K562 (cell line): Measurements from ENCODE around the gene RPP25. TPM values are rescaled to one million over a fixed set of nuclear protein-coding genes. Genes with fewer than 3 reads are reported as not detected.

ENCODE experiments used
- DDX20 ChIP-seq: fragments of 450-650 bp; IDR thresholded peaks from 2 replicates; pipeline ENCODE4 v1.6.1; 2016; ENCODE audit warnings: missing genetic modification characterization, low read depth, mild to moderate bottlenecking, missing compliant biosample characterization, moderate library complexity
- MEF2D ChIP-seq: conservative IDR thresholded peaks from 2 replicates; pipeline ENCODE4 v1.6.1; 2016; ENCODE audit warnings: low read depth, missing genetic modification characterization, missing compliant biosample characterization
- RBM15 ChIP-seq: fragments of 200-400 bp; formaldehyde crosslinking; IDR thresholded peaks from 2 replicates; pipeline ENCODE4 v1.6.1; 2018; ENCODE audit warnings: mild to moderate bottlenecking, low read length, moderate library complexity; ENCODE audit not compliant: insufficient read depth
- RBM22 ChIP-seq: fragments of 200-400 bp; formaldehyde crosslinking; IDR thresholded peaks from 2 replicates; pipeline ENCODE4 v1.6.1; 2018; ENCODE audit warnings: low read length, low read depth; ENCODE audit not compliant: poor library complexity, severe bottlenecking
- SPI1 ChIP-seq: IDR thresholded peaks from 2 replicates; pipeline ENCODE4 v1.6.1; 2011; ENCODE audit warnings: low read depth, low read length, control low read depth, borderline replicate concordance
- TCF7L2 ChIP-seq: fragments of 150-350 bp; IDR thresholded peaks from 2 replicates; pipeline ENCODE4 v1.6.1; 2016; ENCODE audit warnings: low read depth, mild to moderate bottlenecking, low read length, moderate library complexity
- polyA plus RNA-seq, 8 experiments: library from polyadenylated mRNA; depleted of rRNA in 4 of 8; stranded (reverse) in 5 of 8; unstranded in 3 of 8; fragments of >200 nt; fragmentation: Nextera tagmentation in 2 of 8; fragmentation: Illumina TruSeq in 1 of 8; extraction: Ambion mirVana in 2 of 8; extraction: Trizol in 1 of 8; gene quantifications; 2 replicates each; pipeline versions ENCODE4 v1.2.1 to v1.2.3, GENCODE V29; 2011 to 2014; ENCODE audit warnings: inconsistent platforms in 1 of 8, missing spikeins in 1 of 8
- total RNA-seq, 7 experiments: library from RNA; depleted of rRNA in 6 of 7; stranded (reverse); fragments of >200 nt in 6 of 7; fragmentation: Illumina TruSeq in 2 of 7; extraction: Trizol in 2 of 7; gene quantifications; 2 replicates each; pipeline versions ENCODE4 v1.2.1 to v1.2.3, GENCODE V29; 2011 to 2021; ENCODE audit warnings: low replicate concordance in 1 of 7
- TF ChIP-seq, protein P1 (sequence below): sonication (generic); formaldehyde crosslinking; IDR thresholded peaks from 2 replicates; pipeline ENCODE4 v1.8.1; 2023; ENCODE audit warnings: missing genetic modification reagents, mild to moderate bottlenecking, borderline replicate concordance
- TF ChIP-seq, protein P2 (sequence below), 2 experiments: fragments of 450-650 bp; IDR thresholded peaks; 2 replicates each; pipeline ENCODE4 v1.6.1; 2016

The RPP25 gene
- total and polyA plus RNA-seq, 9 of the 15 experiments (the other 6 are each of a cell fraction or from before 2014, with no cell fraction given), result 1.1 to 12.3 (median 5.6) TPM

DNA sequence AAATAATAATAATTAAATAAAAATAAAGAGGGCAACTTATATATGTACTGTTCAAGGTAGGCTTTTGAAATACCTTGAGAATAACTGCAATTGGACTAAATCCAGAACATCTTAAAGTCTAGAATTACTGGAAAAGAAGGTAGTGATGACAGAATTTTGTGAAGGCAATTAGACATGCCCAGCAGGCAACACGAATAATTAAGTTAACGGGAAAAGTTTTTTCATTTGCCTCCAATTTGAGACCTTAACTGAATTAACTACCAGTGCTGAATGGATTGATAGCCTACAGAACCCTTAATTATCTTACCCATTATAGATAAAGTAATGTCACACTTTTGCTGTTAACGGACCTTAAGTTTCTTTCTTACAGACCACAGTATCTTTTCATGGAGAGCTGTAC lies 32.0 kb downstream of the RPP25 start (continued):
- TF ChIP-seq, protein P1, sequence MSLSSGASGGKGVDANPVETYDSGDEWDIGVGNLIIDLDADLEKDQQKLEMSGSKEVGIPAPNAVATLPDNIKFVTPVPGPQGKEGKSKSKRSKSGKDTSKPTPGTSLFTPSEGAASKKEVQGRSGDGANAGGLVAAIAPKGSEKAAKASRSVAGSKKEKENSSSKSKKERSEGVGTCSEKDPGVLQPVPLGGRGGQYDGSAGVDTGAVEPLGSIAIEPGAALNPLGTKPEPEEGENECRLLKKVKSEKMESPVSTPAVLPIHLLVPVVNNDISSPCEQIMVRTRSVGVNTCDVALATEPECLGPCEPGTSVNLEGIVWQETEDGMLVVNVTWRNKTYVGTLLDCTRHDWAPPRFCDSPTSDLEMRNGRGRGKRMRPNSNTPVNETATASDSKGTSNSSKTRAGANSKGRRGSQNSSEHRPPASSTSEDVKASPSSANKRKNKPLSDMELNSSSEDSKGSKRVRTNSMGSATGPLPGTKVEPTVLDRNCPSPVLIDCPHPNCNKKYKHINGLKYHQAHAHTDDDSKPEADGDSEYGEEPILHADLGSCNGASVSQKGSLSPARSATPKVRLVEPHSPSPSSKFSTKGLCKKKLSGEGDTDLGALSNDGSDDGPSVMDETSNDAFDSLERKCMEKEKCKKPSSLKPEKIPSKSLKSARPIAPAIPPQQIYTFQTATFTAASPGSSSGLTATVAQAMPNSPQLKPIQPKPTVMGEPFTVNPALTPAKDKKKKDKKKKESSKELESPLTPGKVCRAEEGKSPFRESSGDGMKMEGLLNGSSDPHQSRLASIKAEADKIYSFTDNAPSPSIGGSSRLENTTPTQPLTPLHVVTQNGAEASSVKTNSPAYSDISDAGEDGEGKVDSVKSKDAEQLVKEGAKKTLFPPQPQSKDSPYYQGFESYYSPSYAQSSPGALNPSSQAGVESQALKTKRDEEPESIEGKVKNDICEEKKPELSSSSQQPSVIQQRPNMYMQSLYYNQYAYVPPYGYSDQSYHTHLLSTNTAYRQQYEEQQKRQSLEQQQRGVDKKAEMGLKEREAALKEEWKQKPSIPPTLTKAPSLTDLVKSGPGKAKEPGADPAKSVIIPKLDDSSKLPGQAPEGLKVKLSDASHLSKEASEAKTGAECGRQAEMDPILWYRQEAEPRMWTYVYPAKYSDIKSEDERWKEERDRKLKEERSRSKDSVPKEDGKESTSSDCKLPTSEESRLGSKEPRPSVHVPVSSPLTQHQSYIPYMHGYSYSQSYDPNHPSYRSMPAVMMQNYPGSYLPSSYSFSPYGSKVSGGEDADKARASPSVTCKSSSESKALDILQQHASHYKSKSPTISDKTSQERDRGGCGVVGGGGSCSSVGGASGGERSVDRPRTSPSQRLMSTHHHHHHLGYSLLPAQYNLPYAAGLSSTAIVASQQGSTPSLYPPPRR (CRISPR knock-in tag), result no peak
- TF ChIP-seq, protein P2, sequence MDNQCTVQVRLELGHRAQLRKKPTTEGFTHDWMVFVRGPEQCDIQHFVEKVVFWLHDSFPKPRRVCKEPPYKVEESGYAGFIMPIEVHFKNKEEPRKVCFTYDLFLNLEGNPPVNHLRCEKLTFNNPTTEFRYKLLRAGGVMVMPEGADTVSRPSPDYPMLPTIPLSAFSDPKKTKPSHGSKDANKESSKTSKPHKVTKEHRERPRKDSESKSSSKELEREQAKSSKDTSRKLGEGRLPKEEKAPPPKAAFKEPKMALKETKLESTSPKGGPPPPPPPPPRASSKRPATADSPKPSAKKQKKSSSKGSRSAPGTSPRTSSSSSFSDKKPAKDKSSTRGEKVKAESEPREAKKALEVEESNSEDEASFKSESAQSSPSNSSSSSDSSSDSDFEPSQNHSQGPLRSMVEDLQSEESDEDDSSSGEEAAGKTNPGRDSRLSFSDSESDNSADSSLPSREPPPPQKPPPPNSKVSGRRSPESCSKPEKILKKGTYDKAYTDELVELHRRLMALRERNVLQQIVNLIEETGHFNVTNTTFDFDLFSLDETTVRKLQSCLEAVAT (IDR thresholded peaks at IDR 0.05), result no peak
- TF ChIP-seq RBM15 (no peak), TCF7L2 (no peak), RBM22 (no peak), DDX20 (tag) (no peak), MEF2D (tag) (no peak), SPI1 (no peak)
- TF ChIP-seq, all 486 proteins: peak for 0
